22Rv1 (cell line): ENCODE data around the gene LIN37.

Experiments used
- ZFX ChIP-seq: fragments of 450-650 bp; IDR thresholded peaks from 2 replicates; pipeline ENCODE4 v1.6.1; 2017; ENCODE audit warnings: antibody characterized with exemption, borderline replicate concordance
- TF ChIP-seq, protein P1 (sequence below): fragments of 450-650 bp; IDR thresholded peaks from 2 replicates; pipeline ENCODE4 v1.5.1; 2017; ENCODE audit warnings: mild to moderate bottlenecking

DNA sequence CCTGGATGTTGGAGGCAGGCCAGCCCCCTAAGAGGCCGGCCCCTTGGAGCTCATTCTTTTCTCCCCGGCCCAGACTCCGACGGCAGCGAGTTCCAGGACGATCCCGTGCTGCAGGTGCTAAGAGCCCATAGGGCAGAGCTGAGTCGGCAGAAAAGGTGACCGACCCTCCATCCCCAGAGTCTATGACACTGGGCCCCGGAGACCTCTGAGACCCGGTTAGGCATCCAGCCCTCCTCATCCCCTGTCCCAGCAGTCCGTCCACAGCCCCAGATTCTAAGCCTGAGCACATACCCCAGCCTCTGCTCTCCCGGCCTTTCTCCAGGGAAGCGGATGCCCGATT lies 19.7 kb downstream of the LIN37 start:
- TF ChIP-seq, protein P1, sequence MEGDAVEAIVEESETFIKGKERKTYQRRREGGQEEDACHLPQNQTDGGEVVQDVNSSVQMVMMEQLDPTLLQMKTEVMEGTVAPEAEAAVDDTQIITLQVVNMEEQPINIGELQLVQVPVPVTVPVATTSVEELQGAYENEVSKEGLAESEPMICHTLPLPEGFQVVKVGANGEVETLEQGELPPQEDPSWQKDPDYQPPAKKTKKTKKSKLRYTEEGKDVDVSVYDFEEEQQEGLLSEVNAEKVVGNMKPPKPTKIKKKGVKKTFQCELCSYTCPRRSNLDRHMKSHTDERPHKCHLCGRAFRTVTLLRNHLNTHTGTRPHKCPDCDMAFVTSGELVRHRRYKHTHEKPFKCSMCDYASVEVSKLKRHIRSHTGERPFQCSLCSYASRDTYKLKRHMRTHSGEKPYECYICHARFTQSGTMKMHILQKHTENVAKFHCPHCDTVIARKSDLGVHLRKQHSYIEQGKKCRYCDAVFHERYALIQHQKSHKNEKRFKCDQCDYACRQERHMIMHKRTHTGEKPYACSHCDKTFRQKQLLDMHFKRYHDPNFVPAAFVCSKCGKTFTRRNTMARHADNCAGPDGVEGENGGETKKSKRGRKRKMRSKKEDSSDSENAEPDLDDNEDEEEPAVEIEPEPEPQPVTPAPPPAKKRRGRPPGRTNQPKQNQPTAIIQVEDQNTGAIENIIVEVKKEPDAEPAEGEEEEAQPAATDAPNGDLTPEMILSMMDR = no peak
- no peak for TF ChIP-seq ZFX
